ENCODE measurements around the gene ANO1.

ANO1 gene

GRCh38 chr11:70067036-70067435 is 11.1 kb upstream of the ANO1 start:
- H3F3A ChIP-seq (ENCODE audit: control insufficient read depth, insufficient read depth): no peaks in the 10 kb centered on the region
- H3K79me2 ChIP-seq (ENCODE audit: control insufficient read depth, low read length): no peaks in the 10 kb centered on the region
- H3K9me2 ChIP-seq (replicated peaks; ENCODE audit: control insufficient read depth, low read length): no peaks in the 10 kb centered on the region
- H3K27ac ChIP-seq (ENCODE audit: low read depth, low read length): no peak overlapping the region
- TF ChIP-seq CTCF (IDR thresholded peaks at IDR 0.05; ENCODE audit: low read depth, low read length, poor library complexity, severe bottlenecking) (no peak), EZH2phosphoT487 (IDR thresholded peaks at IDR 0.05; ENCODE audit: borderline replicate concordance, low read length) (no peak)
- no peak overlapping the region for H3K4me3 ChIP-seq (ENCODE audit: low read length)
- H3K4me1 ChIP-seq (ENCODE audit: control insufficient read depth, low read length): no peaks in the 10 kb centered on the region
- no peaks in the 10 kb centered on the region for H3K9me3 ChIP-seq (ENCODE audit: control insufficient read depth, insufficient read depth, low read length)
- H3K4me2 ChIP-seq (ENCODE audit: low read length): no peak overlapping the region
- peaks cover under 1% of the 10 kb centered on the region; the same call in 1 of the 2 replicates for H3K27me3 ChIP-seq (ENCODE audit: control insufficient read depth, low read length)
- H4K20me1 ChIP-seq (ENCODE audit: control insufficient read depth, insufficient read depth, low read depth, low read length): no peaks in the 10 kb centered on the region
- H3K36me3 ChIP-seq (ENCODE audit: control insufficient read depth, low read length): no peaks in the 10 kb centered on the region

GRCh38 chr11:70067591-70068341 is 10.4 kb upstream of the ANO1 start:
- Histone ChIP-seq H3K4me3 (ENCODE audit: low read length) (no peak overlapping the region), H3K4me2 (ENCODE audit: low read length) (no peak overlapping the region), H3K79me2 (ENCODE audit: control insufficient read depth, low read length) (no peaks in the 10 kb centered on the region)

GRCh38 chr11:70068345-70068744 is 9.8 kb upstream of the ANO1 start:
- H3K27ac ChIP-seq (ENCODE audit: low read depth, low read length): no peak overlapping the region
- no peaks in the 10 kb centered on the region for H3K4me1 ChIP-seq (ENCODE audit: control insufficient read depth, low read length)
- H3K36me3 ChIP-seq (ENCODE audit: control insufficient read depth, low read length): no peaks in the 10 kb centered on the region
- H3K9me2 ChIP-seq (replicated peaks; ENCODE audit: control insufficient read depth, low read length): no peaks in the 10 kb centered on the region
- no peaks in the 10 kb centered on the region for H3K79me2 ChIP-seq (ENCODE audit: control insufficient read depth, low read length)
- TF ChIP-seq EZH2phosphoT487 (IDR thresholded peaks at IDR 0.05; ENCODE audit: borderline replicate concordance, low read length): no peak
- TF ChIP-seq CTCF (IDR thresholded peaks at IDR 0.05; ENCODE audit: low read depth, low read length, poor library complexity, severe bottlenecking): no peak
- no peaks in the 10 kb centered on the region for H3K9me3 ChIP-seq (ENCODE audit: control insufficient read depth, insufficient read depth, low read length)
- no peak overlapping the region for H3K4me3 ChIP-seq (ENCODE audit: low read length)
- H4K20me1 ChIP-seq (ENCODE audit: control insufficient read depth, insufficient read depth, low read depth, low read length): no peaks in the 10 kb centered on the region
- no peak overlapping the region for H3K4me2 ChIP-seq (ENCODE audit: low read length)
- H3F3A ChIP-seq (ENCODE audit: control insufficient read depth, insufficient read depth): no peaks in the 10 kb centered on the region
- peaks cover 12% of the 10 kb centered on the region; the same call in 1 of the 2 replicates for H3K27me3 ChIP-seq (ENCODE audit: control insufficient read depth, low read length)

More at GRCh38 chr11:70067591-70068341, 10.4 kb upstream of the ANO1 start:
- Histone ChIP-seq H3K27ac (ENCODE audit: low read depth, low read length) (no peak overlapping the region), H3K9me2 (replicated peaks; ENCODE audit: control insufficient read depth, low read length) (no peaks in the 10 kb centered on the region), H3K9me3 (ENCODE audit: control insufficient read depth, insufficient read depth, low read length) (no peaks in the 10 kb centered on the region), H3K36me3 (ENCODE audit: control insufficient read depth, low read length) (no peaks in the 10 kb centered on the region), H3F3A (ENCODE audit: control insufficient read depth, insufficient read depth) (no peaks in the 10 kb centered on the region), H4K20me1 (ENCODE audit: control insufficient read depth, insufficient read depth, low read depth, low read length) (no peaks in the 10 kb centered on the region), H3K27me3 (ENCODE audit: control insufficient read depth, low read length) (peaks cover 6% of the 10 kb centered on the region; the same call in 1 of the 2 replicates), H3K4me1 (ENCODE audit: control insufficient read depth, low read length) (no peaks in the 10 kb centered on the region)
- TF ChIP-seq CTCF (IDR thresholded peaks at IDR 0.05; ENCODE audit: low read depth, low read length, poor library complexity, severe bottlenecking) (no peak), EZH2phosphoT487 (IDR thresholded peaks at IDR 0.05; ENCODE audit: borderline replicate concordance, low read length) (no peak)
